ENCODE measurements around the gene MAP4K4.
A peak's percentile ranks its signal among the peaks of the same experiment; 100 is the strongest.

MAP4K4 gene

GRCh38 chr2:101737478-101738255, 40.2 kb downstream of the MAP4K4 start:
- no peak overlapping the region for H3K27ac ChIP-seq

GRCh38 chr2:101738649-101739048, 41.1 kb downstream of the MAP4K4 start:
- H3K27ac ChIP-seq = no peak overlapping the region
- TF ChIP-seq CTCF (conservative IDR thresholded peaks at IDR 0.05) (no peak), ZFX (IDR thresholded peaks at IDR 0.05) (no peak)

More at GRCh38 chr2:101737478-101738255, 40.2 kb downstream of the MAP4K4 start:
- TF ChIP-seq CTCF (conservative IDR thresholded peaks at IDR 0.05) (no peak), ZFX (IDR thresholded peaks at IDR 0.05) (no peak)

GRCh38 chr2:101740555-101740964, 43.1 kb downstream of the MAP4K4 start:
- H3K27ac ChIP-seq = peak overlapping the region; percentile 28; the same call in 1 of the 2 replicates
- TF ChIP-seq ZFX (IDR thresholded peaks at IDR 0.05) = no peak
- no peak for TF ChIP-seq CTCF (conservative IDR thresholded peaks at IDR 0.05)

DNA sequence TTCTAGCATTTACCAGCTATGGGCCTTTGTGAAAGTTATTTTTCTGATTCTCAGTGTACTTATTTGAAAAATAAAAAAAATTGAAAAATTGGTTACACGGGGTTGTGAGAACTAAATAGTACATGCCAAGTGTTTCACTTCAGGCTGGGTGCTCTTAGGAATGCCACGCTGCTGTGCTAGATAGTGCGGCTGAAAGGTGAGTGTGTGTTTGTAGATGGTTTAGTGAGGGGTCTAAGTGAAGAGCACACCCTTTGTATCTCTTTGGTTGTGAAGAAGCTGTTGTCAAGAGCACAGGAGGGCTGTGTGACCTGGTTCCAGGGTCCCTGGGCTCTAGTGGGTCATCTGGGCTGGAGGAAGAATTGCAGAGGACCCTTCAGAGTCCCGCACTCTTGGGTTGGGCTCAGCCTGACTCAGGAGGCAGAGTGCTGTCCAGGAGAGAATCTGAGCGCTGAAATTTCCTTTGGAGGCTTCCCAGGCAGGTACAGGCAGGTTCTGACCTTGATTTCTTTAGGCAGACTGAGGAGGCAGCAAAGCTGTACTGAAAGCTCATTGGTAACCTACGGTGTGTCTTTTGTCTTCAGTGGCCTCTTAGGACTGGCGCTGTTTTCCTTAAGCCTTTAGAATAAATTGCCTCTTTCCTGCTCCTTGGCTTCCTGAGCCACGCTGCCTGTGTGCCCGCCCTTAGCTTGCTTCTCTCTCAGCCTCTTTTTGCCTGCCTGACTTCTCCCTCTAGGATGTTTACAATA, 44.4 kb downstream of the MAP4K4 start:
- H3K27ac ChIP-seq = no peak overlapping the region
- TF ChIP-seq ZFX (IDR thresholded peaks at IDR 0.05) = no peak
- no peak for TF ChIP-seq CTCF (conservative IDR thresholded peaks at IDR 0.05)

DNA sequence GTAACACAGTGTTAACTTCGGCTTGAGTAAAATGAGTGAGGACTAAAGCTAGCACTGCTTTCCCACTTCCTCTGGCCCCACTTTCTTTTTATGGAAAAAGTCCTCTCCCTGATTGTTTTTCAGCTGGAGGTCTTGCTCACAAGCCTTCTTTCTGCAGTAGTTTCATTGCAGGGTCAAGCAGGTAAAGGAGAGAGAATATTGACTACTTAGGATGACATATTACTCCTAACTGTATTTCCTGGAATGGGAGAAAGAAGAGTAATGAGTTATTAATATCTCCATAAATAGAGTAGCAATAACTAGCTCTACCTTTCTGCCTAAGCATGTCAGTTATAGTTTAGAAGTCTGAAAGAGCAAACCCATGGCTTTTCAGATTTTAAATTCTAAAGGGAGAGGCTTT, 45.0 kb downstream of the MAP4K4 start:
- TF ChIP-seq CTCF (conservative IDR thresholded peaks at IDR 0.05) (no peak), ZFX (IDR thresholded peaks at IDR 0.05) (no peak)
- no peak overlapping the region for H3K27ac ChIP-seq

DNA sequence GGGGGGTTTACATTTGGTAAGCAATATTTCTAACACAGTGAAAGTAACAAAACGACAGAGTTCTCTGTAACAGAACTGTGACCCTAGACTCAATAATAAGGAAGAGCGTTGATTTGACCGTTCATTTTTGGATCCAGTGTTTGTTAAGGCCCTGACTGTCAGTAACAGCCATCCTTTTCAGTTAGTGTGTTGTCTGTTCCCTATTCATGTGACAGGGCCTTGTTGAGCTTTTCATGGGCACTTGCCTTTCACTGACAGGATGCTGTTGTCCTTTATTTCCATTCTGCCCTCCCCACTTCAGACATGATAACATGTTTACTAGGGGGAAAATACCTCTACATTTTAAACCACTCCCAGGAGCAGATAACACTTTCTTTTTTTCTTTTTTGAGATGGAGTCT, 45.8 kb downstream of the MAP4K4 start:
- no peak for TF ChIP-seq CTCF (conservative IDR thresholded peaks at IDR 0.05)
- no peak for TF ChIP-seq ZFX (IDR thresholded peaks at IDR 0.05)
- no peak overlapping the region for H3K27ac ChIP-seq

- no peak overlapping the region for H3K27ac ChIP-seq
- no peak for TF ChIP-seq ZFX (IDR thresholded peaks at IDR 0.05)
- no peak for TF ChIP-seq CTCF (conservative IDR thresholded peaks at IDR 0.05)
These were observed 47.3 kb downstream of the MAP4K4 start for GRCh38 chr2:101744832-101745231.

Measured in C4-2B (cell line).